Loucy (cell line): ENCODE measurements around the gene ROGDI.

Source experiments
- H2AFZ ChIP-seq: fragments of 200-600 bp; sonication (generic); 2 replicates; pipeline ENCODE4 v1.6.0; 2016; ENCODE audit warnings: antibody characterized with exemption, mild to moderate bottlenecking, low read length, moderate library complexity
- H3F3A ChIP-seq: fragments of 200-600 bp; 2 replicates; pipeline ENCODE4 v1.6.0; 2016; ENCODE audit warnings: antibody characterized with exemption, low read depth, mild to moderate bottlenecking
- H3K27me3 ChIP-seq: fragments of 200-600 bp; sonication (generic); 2 replicates; pipeline ENCODE4 v1.6.1; 2014; ENCODE audit warnings: low read length, mild to moderate bottlenecking; ENCODE audit not compliant: insufficient read depth, poor library complexity, severe bottlenecking
- H3K36me3 ChIP-seq: fragments of 200-600 bp; sonication (generic); 2 replicates; pipeline ENCODE4 v1.6.1; 2016; ENCODE audit warnings: low read length; ENCODE audit not compliant: insufficient read depth
- H3K4me1 ChIP-seq: fragments of 200-600 bp; sonication (generic); 2 replicates; pipeline ENCODE4 v1.5.1; 2014; ENCODE audit warnings: low read length, mild to moderate bottlenecking; ENCODE audit not compliant: insufficient read depth, poor library complexity, severe bottlenecking
- H3K4me2 ChIP-seq: fragments of 200-600 bp; sonication (generic); 2 replicates; pipeline ENCODE4 v1.6.0; 2014; ENCODE audit warnings: antibody characterized with exemption, low read length, low read depth, mild to moderate bottlenecking; ENCODE audit not compliant: poor library complexity, severe bottlenecking
- H3K4me3 ChIP-seq: fragments of 200-600 bp; sonication (generic); 2 replicates; pipeline ENCODE4 v1.5.1; 2014; ENCODE audit warnings: low read length, mild to moderate bottlenecking, mixed read lengths; ENCODE audit not compliant: poor library complexity, severe bottlenecking
- H3K79me2 ChIP-seq: fragments of 200-600 bp; sonication (generic); 2 replicates; pipeline ENCODE4 v1.6.1; 2014; ENCODE audit warnings: low read length; ENCODE audit not compliant: insufficient read depth
- H3K9ac ChIP-seq: fragments of 200-600 bp; sonication (generic); 2 replicates; pipeline ENCODE4 v1.6.0; 2014; ENCODE audit warnings: mild to moderate bottlenecking, low read depth, low read length, moderate library complexity; ENCODE audit not compliant: poor library complexity, severe bottlenecking
- H3K9me2 ChIP-seq: fragments of 200-600 bp; sonication (generic); replicated peaks from 2 replicates; pipeline ENCODE4 v1.6.1; 2016; ENCODE audit warnings: low read depth, low read length, mixed read lengths
- H3K9me3 ChIP-seq: fragments of 200-600 bp; sonication (generic); 2 replicates; pipeline ENCODE4 v1.6.1; 2014; ENCODE audit warnings: mild to moderate bottlenecking, antibody characterized with exemption, low read length, low read depth; ENCODE audit not compliant: insufficient read depth
- H4K20me1 ChIP-seq: fragments of 200-600 bp; sonication (generic); 2 replicates; pipeline ENCODE4 v1.6.0; 2014; ENCODE audit warnings: antibody characterized with exemption, low read length, mild to moderate bottlenecking; ENCODE audit not compliant: insufficient read depth, poor library complexity, severe bottlenecking
- EZH2phosphoT487 ChIP-seq: fragments of 200-600 bp; IDR thresholded peaks from 2 replicates; pipeline ENCODE4 v1.6.1; 2018; ENCODE audit warnings: antibody characterized with exemption, mild to moderate bottlenecking, moderate library complexity, borderline replicate concordance
- TF ChIP-seq, protein P1 (sequence below): fragments of 200-600 bp; sonication (generic); conservative IDR thresholded peaks from 2 replicates; pipeline ENCODE4 v1.5.1; 2014; ENCODE audit warnings: mild to moderate bottlenecking, antibody characterized with exemption, low read length

ROGDI gene

DNA sequence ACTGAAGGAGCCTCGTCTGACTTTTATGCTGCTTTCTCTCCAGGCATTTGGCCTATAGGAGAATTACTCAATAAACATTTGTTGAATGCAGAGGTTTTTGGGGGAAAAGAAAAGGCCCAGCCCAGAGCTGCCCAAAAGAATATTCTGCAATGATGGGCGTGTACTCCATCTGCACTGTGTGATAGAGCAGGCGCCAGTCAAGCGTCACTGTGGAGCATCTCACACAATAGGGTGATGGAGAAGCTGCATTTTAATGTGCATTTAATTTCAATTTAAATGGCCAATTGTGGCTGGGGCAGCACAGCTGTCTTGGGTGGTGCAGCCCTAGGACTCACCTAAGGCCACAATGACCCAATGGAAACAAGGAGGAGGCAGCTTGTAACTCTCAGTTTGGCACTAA is 24.1 kb upstream of the ROGDI start:
- no peak for TF ChIP-seq EZH2phosphoT487
- TF ChIP-seq, protein P1, sequence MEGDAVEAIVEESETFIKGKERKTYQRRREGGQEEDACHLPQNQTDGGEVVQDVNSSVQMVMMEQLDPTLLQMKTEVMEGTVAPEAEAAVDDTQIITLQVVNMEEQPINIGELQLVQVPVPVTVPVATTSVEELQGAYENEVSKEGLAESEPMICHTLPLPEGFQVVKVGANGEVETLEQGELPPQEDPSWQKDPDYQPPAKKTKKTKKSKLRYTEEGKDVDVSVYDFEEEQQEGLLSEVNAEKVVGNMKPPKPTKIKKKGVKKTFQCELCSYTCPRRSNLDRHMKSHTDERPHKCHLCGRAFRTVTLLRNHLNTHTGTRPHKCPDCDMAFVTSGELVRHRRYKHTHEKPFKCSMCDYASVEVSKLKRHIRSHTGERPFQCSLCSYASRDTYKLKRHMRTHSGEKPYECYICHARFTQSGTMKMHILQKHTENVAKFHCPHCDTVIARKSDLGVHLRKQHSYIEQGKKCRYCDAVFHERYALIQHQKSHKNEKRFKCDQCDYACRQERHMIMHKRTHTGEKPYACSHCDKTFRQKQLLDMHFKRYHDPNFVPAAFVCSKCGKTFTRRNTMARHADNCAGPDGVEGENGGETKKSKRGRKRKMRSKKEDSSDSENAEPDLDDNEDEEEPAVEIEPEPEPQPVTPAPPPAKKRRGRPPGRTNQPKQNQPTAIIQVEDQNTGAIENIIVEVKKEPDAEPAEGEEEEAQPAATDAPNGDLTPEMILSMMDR = no peak
- Histone ChIP-seq H3K9ac (no peak overlapping the region), H3K4me2 (no peak overlapping the region), H3K4me1 (no peaks in the 10 kb centered on the region), H3K79me2 (no peaks in the 10 kb centered on the region), H3F3A (no peaks in the 10 kb centered on the region), H3K27me3 (no peaks in the 10 kb centered on the region), H3K4me3 (no peak overlapping the region), H3K9me2 (no peaks in the 10 kb centered on the region), H3K36me3 (peaks cover 60% of the 10 kb centered on the region; the same call in 1 of the 2 replicates), H2AFZ (no peak overlapping the region), H3K9me3 (no peaks in the 10 kb centered on the region), H4K20me1 (no peaks in the 10 kb centered on the region)

DNA sequence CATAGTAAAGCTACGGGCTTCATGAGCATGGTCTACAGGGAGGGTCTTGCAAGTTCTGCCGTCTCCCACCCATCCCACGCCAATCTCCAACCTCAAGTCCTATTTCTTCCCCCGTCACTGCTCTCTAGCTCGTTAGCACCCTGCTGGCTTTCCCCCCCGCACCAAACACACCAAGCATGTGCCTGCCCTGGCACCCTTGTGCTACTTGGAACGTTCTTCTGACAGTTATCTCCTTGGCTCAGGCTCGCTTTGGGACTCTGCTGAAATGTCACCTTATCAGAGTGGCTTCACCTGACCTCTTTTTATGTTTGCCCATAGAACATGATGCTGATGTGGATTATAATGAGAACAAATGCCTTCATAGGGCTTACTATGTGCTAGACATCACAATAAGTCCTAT is 22.8 kb upstream of the ROGDI start:
- Histone ChIP-seq H3F3A (no peaks in the 10 kb centered on the region), H3K4me1 (no peaks in the 10 kb centered on the region), H4K20me1 (no peaks in the 10 kb centered on the region), H3K27me3 (no peaks in the 10 kb centered on the region), H3K9me3 (no peaks in the 10 kb centered on the region), H2AFZ (no peak overlapping the region), H3K4me3 (no peak overlapping the region), H3K9ac (no peak overlapping the region), H3K9me2 (no peaks in the 10 kb centered on the region), H3K36me3 (peaks cover 54% of the 10 kb centered on the region; the same call in 1 of the 2 replicates), H3K79me2 (no peaks in the 10 kb centered on the region), H3K4me2 (no peak overlapping the region)
- TF ChIP-seq, protein P1 = no peak
- no peak for TF ChIP-seq EZH2phosphoT487

DNA sequence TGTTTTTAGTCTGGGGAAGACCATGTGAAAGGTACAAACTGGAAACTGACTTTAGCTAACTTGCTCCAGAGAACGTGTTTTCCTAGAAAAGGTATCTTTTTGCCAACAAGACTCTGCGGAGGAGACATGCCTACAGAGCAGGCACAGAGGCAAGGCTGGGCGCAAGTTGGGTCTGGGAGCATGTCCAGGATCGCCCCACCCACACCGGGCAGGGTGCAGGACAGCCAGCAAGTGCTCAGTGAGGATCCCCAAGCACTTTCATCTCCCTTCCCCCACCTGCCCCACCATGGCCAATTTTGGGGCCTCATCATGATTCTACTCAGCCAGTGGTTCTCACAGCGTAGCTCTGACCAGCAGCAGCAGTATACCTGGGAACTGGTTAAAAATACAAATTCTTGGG is 18.2 kb upstream of the ROGDI start:
- Histone ChIP-seq H3K4me2 (no peak overlapping the region), H3F3A (no peaks in the 10 kb centered on the region), H2AFZ (no peak overlapping the region), H3K4me3 (no peak overlapping the region), H3K79me2 (no peaks in the 10 kb centered on the region), H3K9me2 (no peaks in the 10 kb centered on the region), H4K20me1 (no peaks in the 10 kb centered on the region), H3K4me1 (no peaks in the 10 kb centered on the region), H3K9me3 (no peaks in the 10 kb centered on the region), H3K27me3 (no peaks in the 10 kb centered on the region), H3K36me3 (peaks cover 39% of the 10 kb centered on the region; the same call in 1 of the 2 replicates), H3K9ac (no peak overlapping the region)
- no peak for TF ChIP-seq EZH2phosphoT487

DNA sequence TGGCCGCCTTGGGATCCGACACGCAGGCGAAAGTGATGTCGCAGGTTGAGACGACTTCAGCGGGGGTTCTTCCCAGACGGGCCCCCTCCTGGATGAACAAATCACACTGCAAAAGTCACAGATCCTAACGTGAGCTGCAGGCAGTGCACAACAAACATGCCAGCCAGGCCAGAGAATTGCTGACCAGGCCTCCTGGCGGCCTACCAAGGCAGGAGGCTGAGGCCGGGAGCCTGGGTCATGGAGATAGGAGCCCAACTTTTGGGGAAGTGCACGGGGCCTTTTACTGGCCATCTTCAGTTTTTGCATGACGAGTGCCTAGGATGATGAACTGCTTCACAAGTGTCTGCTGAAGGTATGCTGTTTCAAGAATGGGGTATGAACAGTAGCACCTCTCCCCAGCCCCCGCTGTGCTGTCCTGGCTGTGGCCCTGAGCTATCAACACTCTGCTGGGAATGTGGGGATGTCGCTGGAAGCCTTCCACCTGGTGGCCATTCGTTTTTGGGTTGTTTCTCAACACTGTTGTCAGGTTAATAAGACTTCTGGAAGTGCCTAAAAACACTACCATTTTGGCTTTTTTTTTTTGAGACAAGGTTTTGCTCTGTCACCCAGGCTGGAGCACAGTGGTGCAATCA is 12.2 kb upstream of the ROGDI start:
- Histone ChIP-seq H3K36me3 (peaks cover 30% of the 10 kb centered on the region; the same call in 1 of the 2 replicates), H3K9ac (no peak overlapping the region)
- no peak for TF ChIP-seq EZH2phosphoT487
- TF ChIP-seq, protein P1 = no peak

More for the DNA sequence above, 12.2 kb upstream of the ROGDI start:
- no peak overlapping the region for H2AFZ ChIP-seq
- H3K4me1 ChIP-seq = no peaks in the 10 kb centered on the region
- no peak overlapping the region for H3K4me3 ChIP-seq
- no peaks in the 10 kb centered on the region for H3K79me2 ChIP-seq
- H3K27me3 ChIP-seq = no peaks in the 10 kb centered on the region
- H3K4me2 ChIP-seq = no peak overlapping the region
- no peaks in the 10 kb centered on the region for H3F3A ChIP-seq
- H3K9me2 ChIP-seq = no peaks in the 10 kb centered on the region
- no peaks in the 10 kb centered on the region for H3K9me3 ChIP-seq
- H4K20me1 ChIP-seq = no peaks in the 10 kb centered on the region
